Pancreas (tissue), 10 donors: Measurements from ENCODE around the gene OLFML3. TPM values are rescaled to one million over a fixed set of nuclear protein-coding genes. Genes with fewer than 3 reads are reported as not detected.
"Not testable (repeated sequence)": the region's sequence is repeated elsewhere in the genome, so short reads cannot be mapped to it uniquely, and the experiment has no call there.

Experiments used
- ATAC-seq, 4 donors: fragments of 200-7000 bp; cut with Tn5 transposase; one replicate each; pipeline versions ENCODE4 v1.8.0 to v1.9.1; 2020; ENCODE audit warnings: mild to moderate bottlenecking in 4 of 4, moderate library complexity in 4 of 4
- DNase-seq, 6 donors: peaks; one replicate each; pipeline ENCODE4 v3.0.0-alpha.2; 2020
- FAIRE-seq: peaks from 2 replicates; lab custom pipeline; 2012; peaks lifted over from hg19 to GRCh38; lab: Jason Lieb, UNC
- H3K27ac ChIP-seq, 4 donors: fragments of 200-600 bp; sonication (generic); 1 replicate in 3 of 4; 2 replicates in 1 of 4; pipeline versions ENCODE4 v1.5.0 to v1.8.0; 2020
- H3K27me3 ChIP-seq, 4 donors: fragments of 200-600 bp; one replicate each; pipeline ENCODE4 v1.8.0; 2021
- H3K36me3 ChIP-seq, 3 donors: fragments of 200-600 bp; sonication (generic) in 1 of 3; one replicate each; pipeline versions ENCODE4 v1.5.0 to v1.8.0; 2020 to 2021
- H3K4me1 ChIP-seq, 3 donors: fragments of 200-600 bp; one replicate each; pipeline ENCODE4 v1.8.0; 2021
- H3K4me3 ChIP-seq, 4 donors: fragments of 200-600 bp; sonication (generic) in 2 of 4; one replicate each; pipeline versions ENCODE4 v1.5.0 to v1.8.0; 2020 to 2021
- H3K9me3 ChIP-seq, 4 donors: fragments of 200-600 bp; one replicate each; pipeline ENCODE4 v1.8.0; 2021
- CTCF ChIP-seq, 4 donors: fragments of 200-600 bp; sonication (generic) in 3 of 4; IDR thresholded peaks; one replicate each; pipeline versions ENCODE4 v1.5.0 to v1.8.0; 2021; ENCODE audit warnings: antibody characterized with exemption in 4 of 4
- WGBS, 2 donors: extraction: QIAGEN DNeasy Blood & Tissue Kit; methylation state at CpG; one replicate each; pipeline ENCODE4 v1.1.7; 2013; 5-methylcytosine and 5-hydroxymethylcytosine counted together
- intact Hi-C, 3 donors: fragments of 100-400 bp; cut with DNase I; formaldehyde crosslinking; loops; one replicate each; pipeline versions ENCODE4 v1.11.1 to v1.14.2; 2022
- polyA plus RNA-seq, 2 donors: library from polyadenylated mRNA; stranded (reverse); fragments of 200-250 nt; gene quantifications; one replicate each; pipeline ENCODE4 v1.2.3, GENCODE V29; 2013
- total RNA-seq, 6 donors: library from RNA; stranded (reverse); fragmentation: NEBNext Ultra II Directional in 4 of 6; extraction: Animal tissue kit (Norgen Biotek cat#: 25700) in 4 of 6; gene quantifications; one replicate each; pipeline versions ENCODE4 v1.2.1 to v1.2.4, GENCODE V29; 2021 to 2023
- donor health status: healthy with polysubstance abuse.
- donor health status: DM: no; HTN: no; CAD: no; lungs with moderate emphysema.
- donor health status: DM: no; HTN: no; CAD: no.
- donor health status: control.
- donor health status: control.
- donor health status: Bipolar disorder and iron deficiency.
- donor health status: DM: yes; HTN: yes; CAD: no.
- donor health status: DM: no; HTN: no; CAD: no.
- donor health status: DM: no; HTN: no; CAD: no.
- donor health status: DM: yes; HTN: yes; CAD: no.

Gene OLFML3
- total and polyA plus RNA-seq, 8 donors, result 3.7 to 39.2 (median 10.2) TPM

- no peaks in the 10 kb centered on the region for H3K27me3 ChIP-seq
- 70 to 85% methylated on average over 2 of the region's 2 CpGs for WGBS, 2 donors
- H3K9me3 ChIP-seq, result no peaks in the 10 kb centered on the region
- ATAC-seq, result no peak
- no peak overlapping the region for H3K4me3 ChIP-seq
- FAIRE-seq, result no peak
- no peak overlapping the region for H3K27ac ChIP-seq
- intact Hi-C loops, result no loop called here
- no peak for DNase-seq
- no peak for TF ChIP-seq CTCF (IDR thresholded peaks at IDR 0.05)
- H3K36me3 ChIP-seq, result no peaks in the 10 kb centered on the region
- H3K4me1 ChIP-seq, result no peaks in the 10 kb centered on the region
Measured at GRCh38 chr1:113999233-113999632, 20.0 kb downstream of the OLFML3 start.

- H3K27me3 ChIP-seq, result no peaks in the 10 kb centered on the region
- H3K36me3 ChIP-seq, result no peaks in the 10 kb centered on the region
- WGBS, 2 donors, result 72 to 73% methylated on average over 2 of the region's 2 CpGs
- intact Hi-C loops, result no loop called here
- no peaks in the 10 kb centered on the region for H3K4me1 ChIP-seq
- H3K4me3 ChIP-seq, result no peak overlapping the region
- no peak for TF ChIP-seq CTCF (IDR thresholded peaks at IDR 0.05)
- H3K27ac ChIP-seq, result no peak overlapping the region
- no peak for ATAC-seq
- no peak for FAIRE-seq
- H3K9me3 ChIP-seq, result no peaks in the 10 kb centered on the region
- DNase-seq, result no peak
Measured at GRCh38 chr1:113999799-114000198, 20.5 kb downstream of the OLFML3 start.

GRCh38 chr1:114000406-114000805 is 21.1 kb downstream of the OLFML3 start:
- Histone ChIP-seq H3K4me1 (no peaks in the 10 kb centered on the region), H3K27ac (no peak overlapping the region), H3K27me3 (no peaks in the 10 kb centered on the region), H3K9me3 (no peaks in the 10 kb centered on the region), H3K36me3 (no peaks in the 10 kb centered on the region), H3K4me3 (no peak overlapping the region)
- TF ChIP-seq CTCF (IDR thresholded peaks at IDR 0.05), result no peak
- FAIRE-seq, result no peak
- no peak for ATAC-seq
- DNase-seq, result no peak
- intact Hi-C loops, result no loop called here

- intact Hi-C loops, result no loop called here
- ATAC-seq (peak in 3 of 4 donors; percentile 25 to 65 (median 46)), FAIRE-seq (no peak), DNase-seq (no peak)
- WGBS, 2 donors, result 61 to 66% methylated on average over 15 of the region's 15 CpGs
- H3K4me3 ChIP-seq, result no peak overlapping the region
- H3K36me3 ChIP-seq, result no peaks in the 10 kb centered on the region
- no peak overlapping the region for H3K27ac ChIP-seq
- no peaks in the 10 kb centered on the region for H3K27me3 ChIP-seq
- H3K4me1 ChIP-seq, result no peaks in the 10 kb centered on the region
- H3K9me3 ChIP-seq, result no peaks in the 10 kb centered on the region
- TF ChIP-seq CTCF (IDR thresholded peaks at IDR 0.05), result no peak
Measured at GRCh38 chr1:114002492-114003239, 23.4 kb downstream of the OLFML3 start.

- H3K9me3 ChIP-seq, result no peaks in the 10 kb centered on the region
- no peak overlapping the region for H3K4me3 ChIP-seq
- no peak overlapping the region for H3K27ac ChIP-seq
- ATAC-seq (peak in 1 of 4 donors; percentile 55), DNase-seq (no peak), FAIRE-seq (no peak)
- H3K4me1 ChIP-seq, result no peaks in the 10 kb centered on the region
- TF ChIP-seq CTCF (IDR thresholded peaks at IDR 0.05), result no peak
- no peaks in the 10 kb centered on the region for H3K27me3 ChIP-seq
- H3K36me3 ChIP-seq, result no peaks in the 10 kb centered on the region
- intact Hi-C loops, result no loop called here
- 61 to 74% methylated on average over 5 of the region's 5 CpGs for WGBS, 2 donors
Measured at GRCh38 chr1:114003431-114003830, 24.2 kb downstream of the OLFML3 start.

GRCh38 chr1:114006825-114007224 is 27.6 kb downstream of the OLFML3 start:
- H3K27ac ChIP-seq, H3K9me3 ChIP-seq, ATAC-seq, intact Hi-C loops, DNase-seq, FAIRE-seq, H3K36me3 ChIP-seq, H3K4me3 ChIP-seq, H3K27me3 ChIP-seq, H3K4me1 ChIP-seq: not testable (repeated sequence)
- 77 to 88% methylated on average over 4 of the region's 4 CpGs for WGBS, 2 donors
